ENCODE results near the gene AMBP.

GRCh38 chr9:114108016-114108833 lies 30.1 kb upstream of the AMBP start:
- TF ChIP-seq POLR2A (IDR thresholded peaks at IDR 0.05), result no peak
- TF ChIP-seq, protein P1, sequence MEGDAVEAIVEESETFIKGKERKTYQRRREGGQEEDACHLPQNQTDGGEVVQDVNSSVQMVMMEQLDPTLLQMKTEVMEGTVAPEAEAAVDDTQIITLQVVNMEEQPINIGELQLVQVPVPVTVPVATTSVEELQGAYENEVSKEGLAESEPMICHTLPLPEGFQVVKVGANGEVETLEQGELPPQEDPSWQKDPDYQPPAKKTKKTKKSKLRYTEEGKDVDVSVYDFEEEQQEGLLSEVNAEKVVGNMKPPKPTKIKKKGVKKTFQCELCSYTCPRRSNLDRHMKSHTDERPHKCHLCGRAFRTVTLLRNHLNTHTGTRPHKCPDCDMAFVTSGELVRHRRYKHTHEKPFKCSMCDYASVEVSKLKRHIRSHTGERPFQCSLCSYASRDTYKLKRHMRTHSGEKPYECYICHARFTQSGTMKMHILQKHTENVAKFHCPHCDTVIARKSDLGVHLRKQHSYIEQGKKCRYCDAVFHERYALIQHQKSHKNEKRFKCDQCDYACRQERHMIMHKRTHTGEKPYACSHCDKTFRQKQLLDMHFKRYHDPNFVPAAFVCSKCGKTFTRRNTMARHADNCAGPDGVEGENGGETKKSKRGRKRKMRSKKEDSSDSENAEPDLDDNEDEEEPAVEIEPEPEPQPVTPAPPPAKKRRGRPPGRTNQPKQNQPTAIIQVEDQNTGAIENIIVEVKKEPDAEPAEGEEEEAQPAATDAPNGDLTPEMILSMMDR (IDR thresholded peaks at IDR 0.05 in 8 of 11, conservative IDR thresholded peaks at IDR 0.05 in 3 of 11), result peak; percentile 50 to 89 (median 77)

Data from spleen (tissue), 7 donors.